IMR-90 (cell line): ENCODE results near the gene RIMBP2. TPM values are rescaled to one million over a fixed set of nuclear protein-coding genes. Genes with fewer than 3 reads are reported as not detected.

ENCODE experiments used
- ATAC-seq: fragments of 200-7000 bp; cut with Tn5 transposase; 2 replicates; pipeline ENCODE4 v1.9.1; 2020; ENCODE audit warnings: low read depth, mild to moderate bottlenecking, moderate library complexity
- BruUV-seq: library from RNA; stranded (reverse); fragments of 400-500 nt; replicated peaks from 2 replicates; lab custom pipeline; 2021; lab: Mats Ljungman, UMichigan
- CTCF ChIA-PET: fragments of 300-600 bp; formaldehyde crosslinking; extraction: SDS; loops from one replicate; lab custom pipeline; 2021; ENCODE audit warnings: antibody characterized with exemption; lab: Yijun Ruan, JAX
- POLR2A ChIA-PET: fragments of 300-600 bp; sonication (Branson Sonifier 250); formaldehyde crosslinking; loops from one replicate; lab custom pipeline; 2022; ENCODE audit warnings: antibody characterized with exemption; ENCODE audit not compliant: unreplicated experiment; lab: Charles Lee
- DNase-seq: peaks from one replicate; pipeline ENCODE4 v3.0.0; 2013
- H2AFZ ChIP-seq: replicated peaks from 2 replicates; pipeline ENCODE3; 2013; ENCODE audit warnings: low read length, mild to moderate bottlenecking; ENCODE audit not compliant: poor library complexity
- H2AK5ac ChIP-seq: 2 replicates; pipeline ENCODE4 v1.6.1; 2013; ENCODE audit warnings: low read depth, low read length, inconsistent platforms
- H2AK9ac ChIP-seq: replicated peaks from 2 replicates; pipeline ENCODE3; 2013; ENCODE audit warnings: mild to moderate bottlenecking, low read depth, low read length, moderate library complexity; ENCODE audit not compliant: poor library complexity
- H2BK120ac ChIP-seq: 2 replicates; pipeline ENCODE4 v1.6.1; 2013; ENCODE audit warnings: low read depth, low read length, inconsistent platforms
- H2BK15ac ChIP-seq: 3 replicates; pipeline ENCODE4 v1.6.1; 2013; ENCODE audit warnings: low read depth, low read length, inconsistent platforms
- H2BK20ac ChIP-seq: 2 replicates; pipeline ENCODE4 v1.6.1; 2013; ENCODE audit warnings: low read depth, mild to moderate bottlenecking, inconsistent platforms, low read length, moderate library complexity
- H2BK5ac ChIP-seq: 2 replicates; pipeline ENCODE4 v1.6.1; 2013; ENCODE audit warnings: mild to moderate bottlenecking, low read depth, low read length, inconsistent platforms; ENCODE audit not compliant: poor library complexity, severe bottlenecking
- H3K14ac ChIP-seq: replicated peaks from 2 replicates; pipeline ENCODE4 v1.6.1; 2013; ENCODE audit warnings: low read depth, low read length, inconsistent platforms
- H3K18ac ChIP-seq: 2 replicates; pipeline ENCODE4 v1.6.1; 2013; ENCODE audit warnings: low read depth, low read length, control low read depth
- H3K23ac ChIP-seq: 2 replicates; pipeline ENCODE4 v1.6.1; 2013; ENCODE audit warnings: low read depth, low read length, inconsistent platforms
- H3K27ac ChIP-seq: 2 replicates; pipeline ENCODE4 v1.5.1; 2013; ENCODE audit warnings: mild to moderate bottlenecking, control low read depth, low read length; ENCODE audit not compliant: insufficient read depth
- H3K27me3 ChIP-seq: 2 replicates; pipeline ENCODE4 v1.6.1; 2013; ENCODE audit warnings: low read length; ENCODE audit not compliant: control insufficient read depth, insufficient read depth
- H3K36me3 ChIP-seq: 2 replicates; pipeline ENCODE4 v1.6.1; 2013; ENCODE audit warnings: low read length, mixed read lengths; ENCODE audit not compliant: control insufficient read depth, insufficient read depth
- H3K4ac ChIP-seq: 2 replicates; pipeline ENCODE4 v1.6.1; 2013; ENCODE audit warnings: low read depth, low read length, inconsistent platforms
- H3K4me1 ChIP-seq: 2 replicates; pipeline ENCODE4 v1.6.1; 2013; ENCODE audit warnings: low read length, mixed read lengths; ENCODE audit not compliant: control insufficient read depth, insufficient read depth
- H3K4me2 ChIP-seq: 2 replicates; pipeline ENCODE4 v1.6.1; 2013; ENCODE audit warnings: low read depth, mild to moderate bottlenecking, control low read depth, low read length, moderate library complexity
- H3K4me3 ChIP-seq: 2 replicates; pipeline ENCODE4 v1.5.1; 2013; ENCODE audit warnings: low read depth, mild to moderate bottlenecking, control low read depth, low read length, moderate library complexity; ENCODE audit not compliant: insufficient read depth
- H3K56ac ChIP-seq: 2 replicates; pipeline ENCODE4 v1.6.1; 2013; ENCODE audit warnings: low read length, inconsistent platforms; ENCODE audit not compliant: insufficient read depth; ENCODE audit errors: extremely low read depth
- H3K79me1 ChIP-seq, 2 experiments: 2 replicates each; pipeline ENCODE4 v1.6.1; 2013; ENCODE audit warnings: low read length in 2 of 2, inconsistent platforms in 1 of 2, low read depth in 1 of 2
- H3K9ac ChIP-seq: 2 replicates; pipeline ENCODE4 v1.6.1; 2013; ENCODE audit warnings: low read depth, low read length, control low read depth
- H3K9me1 ChIP-seq: 2 replicates; pipeline ENCODE4 v1.6.1; 2013; ENCODE audit warnings: low read length, inconsistent platforms; ENCODE audit not compliant: insufficient read depth
- H3K9me3 ChIP-seq: 2 replicates; pipeline ENCODE4 v1.6.1; 2013; ENCODE audit warnings: low read length; ENCODE audit not compliant: control insufficient read depth, insufficient read depth
- H4K20me1 ChIP-seq: 2 replicates; pipeline ENCODE4 v1.6.1; 2013; ENCODE audit warnings: low read length, inconsistent platforms; ENCODE audit not compliant: insufficient read depth
- H4K5ac ChIP-seq: 2 replicates; pipeline ENCODE4 v1.6.1; 2013; ENCODE audit warnings: mild to moderate bottlenecking, low read depth, low read length, control low read depth
- H4K8ac ChIP-seq, 2 experiments: 2 replicates each; pipeline ENCODE4 v1.6.1; 2013; ENCODE audit warnings: low read depth in 2 of 2, low read length in 2 of 2, control low read depth in 1 of 2, inconsistent platforms in 1 of 2
- H4K91ac ChIP-seq: 2 replicates; pipeline ENCODE4 v1.6.1; 2013; ENCODE audit warnings: low read depth, low read length, inconsistent platforms; ENCODE audit not compliant: insufficient read depth
- CTCF ChIP-seq: conservative IDR thresholded peaks from 2 replicates; pipeline ENCODE4 v1.5.1; 2012; ENCODE audit warnings: mild to moderate bottlenecking, low read depth, low read length, improper control_type of control experiment
- MAZ ChIP-seq: IDR thresholded peaks from 2 replicates; pipeline ENCODE4 v1.6.1; 2012; ENCODE audit warnings: low read depth, mild to moderate bottlenecking, low read length, improper control_type of control experiment, moderate library complexity, borderline replicate concordance
- MXI1 ChIP-seq: IDR thresholded peaks from 2 replicates; pipeline ENCODE4 v1.6.1; 2012; ENCODE audit warnings: low read depth, mild to moderate bottlenecking, low read length, moderate library complexity, borderline replicate concordance
- RCOR1 ChIP-seq: IDR thresholded peaks from 2 replicates; pipeline ENCODE4 v1.6.1; 2012; ENCODE audit warnings: mild to moderate bottlenecking, low read length, improper control_type of control experiment; ENCODE audit not compliant: insufficient replicate concordance
- RFX5 ChIP-seq: IDR thresholded peaks from 2 replicates; pipeline ENCODE4 v1.8.0; 2012; ENCODE audit warnings: low read depth, mild to moderate bottlenecking, low read length, moderate library complexity
- WGBS, 2 experiments: methylation state at CpG; one replicate each; pipeline versions ENCODE4 v1.1.5 to v1.1.7; 2013; ENCODE audit warnings: missing lambda C conversion rate in 2 of 2; ENCODE audit not compliant: insufficient read length in 1 of 2; ENCODE audit errors: extremely low coverage in 2 of 2; 5-methylcytosine and 5-hydroxymethylcytosine counted together
- dilution Hi-C: fragments of 300-500 bp; cut with HindIII; formaldehyde crosslinking; loops from one replicate; pipeline ENCODE4 v1.14.3; 2018; ENCODE audit warnings: low sequenced_read_pairs; ENCODE audit not compliant: unreplicated experiment
- in situ Hi-C: fragments of 300-500 bp; cut with MboI; formaldehyde crosslinking; loops from 3 replicates; pipeline ENCODE4 v1.14.3; 2019; ENCODE audit warnings: low sequenced_read_pairs, inconsistent platforms, mixed read lengths
- intact Hi-C: fragments of 100-400 bp; cut with micrococcal nuclease; formaldehyde crosslinking; loops from 2 replicates; pipeline ENCODE4 v1.10.0; 2022
- polyA plus RNA-seq, 3 experiments: library from polyadenylated mRNA; depleted of rRNA; stranded (reverse); fragments of >200 nt; gene quantifications; 2 replicates each; pipeline ENCODE4 v1.2.3, GENCODE V29; 2012; ENCODE audit warnings: low replicate concordance in 1 of 3
- total RNA-seq: library from RNA; depleted of rRNA; stranded (reverse); fragments of >200 nt; gene quantifications from 2 replicates; pipeline ENCODE4 v1.2.3, GENCODE V29; 2012

Gene RIMBP2
- total and polyA plus RNA-seq, 2 of the 4 experiments (the other 2 are of a cell fraction): not detected

GRCh38 chr12:130761537-130762318, 45.6 kb upstream of the RIMBP2 start (continued):
- TF ChIP-seq RFX5: no peak

GRCh38 chr12:130754234-130754901, 38.3 kb upstream of the RIMBP2 start:
- Histone ChIP-seq H4K8ac (no peak overlapping the region), H3K79me1 (no peaks in the 10 kb centered on the region), H4K5ac (no peak overlapping the region), H4K91ac (no peak overlapping the region), H2BK20ac (no peak overlapping the region), H3K9me1 (no peaks in the 10 kb centered on the region), H4K20me1 (no peaks in the 10 kb centered on the region), H3K56ac (no peak overlapping the region), H2BK120ac (no peak overlapping the region), H3K27me3 (no peaks in the 10 kb centered on the region), H3K36me3 (no peaks in the 10 kb centered on the region), H2AFZ (no peak overlapping the region), H2BK5ac (no peak overlapping the region), H3K9ac (no peak overlapping the region), H3K4ac (no peak overlapping the region), H3K27ac (no peak overlapping the region), H3K4me1 (no peaks in the 10 kb centered on the region), H2AK9ac (no peak overlapping the region), H3K14ac (no peak overlapping the region), H2AK5ac (no peak overlapping the region), H3K4me3 (no peak overlapping the region), H2BK15ac (no peak overlapping the region), H3K9me3 (peaks cover 11% of the 10 kb centered on the region; the same call in 1 of the 2 replicates), H3K18ac (no peak overlapping the region), H3K23ac (no peak overlapping the region), H3K4me2 (no peak overlapping the region)
- no TSS peak for BruUV-seq
- intact Hi-C loops (no loop called here), dilution Hi-C loops (no loop called here), in situ Hi-C loops (no loop called here)
- WGBS, 2 experiments: 20% methylated on average over 1 of the region's 3 CpGs; no CpG with 5 or more reads in 1 of the 2 experiments
- ChIA-PET POLR2A (no interaction called here), CTCF (no interaction called here)
- TF ChIP-seq MXI1: no peak
- TF ChIP-seq RCOR1: no peak
- no peak for TF ChIP-seq MAZ
- no peak for TF ChIP-seq CTCF
- no peak for DNase-seq
- ATAC-seq: no peak
